GM12891 (cell line): ENCODE data around the gene ICA1.

Experiments used
- POLR2A ChIP-seq: IDR thresholded peaks from 2 replicates; pipeline ENCODE4 v1.6.1; 2011; ENCODE audit warnings: low read depth, low read length, control low read depth
- POLR2AphosphoS5 ChIP-seq: IDR thresholded peaks from 2 replicates; pipeline ENCODE4 v1.6.1; 2011; ENCODE audit warnings: low read depth, low read length, control low read depth
- TAF1 ChIP-seq: IDR thresholded peaks from 2 replicates; pipeline ENCODE4 v1.6.1; 2011; ENCODE audit warnings: low read depth, low read length, control low read depth

DNA sequence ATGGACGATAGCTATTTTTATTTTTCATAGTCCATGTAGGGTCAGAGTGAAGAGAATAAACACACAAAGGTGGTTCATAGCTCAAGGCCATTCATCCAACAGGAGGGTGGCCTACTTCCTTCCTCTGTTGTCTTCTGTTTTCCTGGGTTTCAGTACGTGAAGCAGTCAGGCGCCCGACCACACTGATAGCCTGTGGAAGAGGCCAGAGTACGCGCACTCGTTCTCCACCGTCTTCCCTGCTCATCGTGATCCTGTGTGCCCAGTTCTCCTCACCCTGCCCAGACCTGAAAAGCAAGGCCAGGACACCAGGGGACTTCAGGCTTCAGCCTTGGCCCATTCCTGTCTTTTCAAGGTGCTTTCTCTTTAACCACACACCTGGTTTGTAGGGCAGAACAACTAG is 158.7 kb downstream of the ICA1 start:
- TF ChIP-seq POLR2A (no peak), POLR2AphosphoS5 (no peak), TAF1 (no peak)
